Caco-2 (cell line): Measurements from ENCODE around the gene NPTXR. TPM values are rescaled to one million over a fixed set of nuclear protein-coding genes. Genes with fewer than 3 reads are reported as not detected.

Experiments used
- BruUV-seq: library from RNA; stranded (reverse); fragments of 400-500 nt; replicated peaks from 2 replicates; lab custom pipeline; 2021; lab: Mats Ljungman, UMichigan
- CTCF ChIA-PET: fragments of 300-600 bp; sonication (Branson Sonifier 250); formaldehyde crosslinking; loops from one replicate; lab custom pipeline; 2022; ENCODE audit warnings: antibody characterized with exemption; lab: Charles Lee
- POLR2A ChIA-PET: fragments of 300-600 bp; sonication (Branson Sonifier 250); formaldehyde crosslinking; loops from one replicate; lab custom pipeline; 2022; ENCODE audit warnings: antibody characterized with exemption; lab: Charles Lee
- DNase-seq, 2 experiments: peaks; one replicate each; pipeline versions ENCODE4 v3.0.0 to v3.0.0-alpha.2; 2020 to 2022
- H3K27me3 ChIP-seq: replicated peaks from 2 replicates; pipeline ENCODE4 v1.6.0; 2011; ENCODE audit warnings: low read length; ENCODE audit not compliant: control insufficient read depth, insufficient read depth
- H3K36me3 ChIP-seq: 2 replicates; pipeline ENCODE4 v1.5.1; 2011; ENCODE audit warnings: low read length; ENCODE audit not compliant: control insufficient read depth, insufficient read depth
- H3K4me1 ChIP-seq: fragments of 250-450 bp; sonication (Bioruptor Pico); 2 replicates; pipeline ENCODE4 v1.5.1; 2020; ENCODE audit warnings: mild to moderate bottlenecking
- H3K4me3 ChIP-seq: 2 replicates; pipeline ENCODE4 v1.5.1; 2011; ENCODE audit warnings: low read depth, mild to moderate bottlenecking, control low read depth, low read length
- H3K9me3 ChIP-seq: fragments of 250-450 bp; sonication (Bioruptor Pico); 2 replicates; pipeline ENCODE4 v1.5.1; 2020; ENCODE audit warnings: mild to moderate bottlenecking, moderate library complexity
- H3K27ac Mint-ChIP-seq: one replicate; pipeline ENCODE4 v1.8.0; 2022; ENCODE audit warnings: mixed read lengths; ENCODE audit not compliant: unreplicated experiment
- H3K27me3 Mint-ChIP-seq: one replicate; pipeline ENCODE4 v1.8.0; 2022; ENCODE audit warnings: mixed read lengths; ENCODE audit not compliant: insufficient read depth, unreplicated experiment
- H3K36me3 Mint-ChIP-seq: one replicate; pipeline ENCODE4 v1.8.0; 2022; ENCODE audit warnings: mild to moderate bottlenecking, mixed read lengths; ENCODE audit not compliant: insufficient read depth, unreplicated experiment
- H3K4me1 Mint-ChIP-seq: one replicate; pipeline ENCODE4 v1.8.0; 2022; ENCODE audit warnings: low read depth, mixed read lengths; ENCODE audit not compliant: unreplicated experiment
- H3K4me3 Mint-ChIP-seq: one replicate; pipeline ENCODE4 v1.8.0; 2022; ENCODE audit warnings: mild to moderate bottlenecking, moderate library complexity, mixed read lengths; ENCODE audit not compliant: unreplicated experiment
- H3K9me3 Mint-ChIP-seq: one replicate; pipeline ENCODE4 v1.8.0; 2022; ENCODE audit warnings: mixed read lengths; ENCODE audit not compliant: unreplicated experiment
- intact Hi-C: fragments of 100-400 bp; cut with micrococcal nuclease; formaldehyde crosslinking; loops from one replicate; pipeline ENCODE4 v1.10.0; 2022; ENCODE audit not compliant: unreplicated experiment
- total RNA-seq: library from RNA; stranded (reverse); gene quantifications from 2 replicates; pipeline ENCODE4 v1.2.3, GENCODE V29; 2022
- TF ChIP-seq, protein P1 (sequence below), 2 experiments: fragments of 200-600 bp in 1 of 2; IDR thresholded peaks; 1 replicate in 1 of 2; 2 replicates in 1 of 2; pipeline versions ENCODE4 v1.5.1 to v1.8.0; 2011 to 2022; ENCODE audit warnings: antibody characterized with exemption in 1 of 2, control low read depth in 1 of 2, inconsistent platforms in 1 of 2, low read depth in 1 of 2, low read length in 1 of 2, mild to moderate bottlenecking in 1 of 2, moderate library complexity in 1 of 2; ENCODE audit not compliant: insufficient read depth in 1 of 2, severe bottlenecking in 1 of 2, unreplicated experiment in 1 of 2

The NPTXR gene
- total RNA-seq, 1 experiment from 2014 or later, result 16.4 TPM

DNA sequence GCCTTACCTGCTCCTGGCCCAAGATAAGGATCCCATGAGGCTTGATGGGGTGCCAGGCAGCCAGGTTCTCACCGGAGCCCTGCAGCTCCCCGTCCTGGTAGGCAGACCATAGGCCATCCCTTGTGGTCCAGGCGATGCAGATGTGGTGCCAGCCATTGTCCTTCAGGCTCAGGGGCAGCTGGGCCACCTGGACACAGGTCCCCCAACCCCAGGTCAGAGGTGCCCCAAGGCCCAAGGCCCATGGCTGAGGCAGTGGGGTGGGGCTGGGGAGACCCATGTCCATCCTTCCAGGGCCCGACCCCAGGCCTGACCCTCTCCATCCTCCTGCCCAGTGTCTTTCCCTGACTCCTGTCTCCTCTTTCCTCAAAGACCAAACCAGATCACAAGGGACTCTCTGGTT is 20.8 kb downstream of the NPTXR start:
- Mint-ChIP-seq H3K27ac (no peak overlapping the region), H3K27me3 (no peaks in the 10 kb centered on the region), H3K9me3 (no peaks in the 10 kb centered on the region), H3K4me3 (no peak overlapping the region), H3K4me1 (no peaks in the 10 kb centered on the region), H3K36me3 (no peaks in the 10 kb centered on the region)
- H3K4me3 ChIP-seq, result no peak overlapping the region
- H3K4me1 ChIP-seq, result no peaks in the 10 kb centered on the region
- POLR2A ChIA-PET, result no interaction called here
- no peaks in the 10 kb centered on the region; the same call in 1 of the 2 replicates for H3K36me3 ChIP-seq
- intact Hi-C loops, result no loop called here
- BruUV-seq, result no TSS peak
- DNase-seq, result no peak
- CTCF ChIA-PET, result no interaction called here
- no peaks in the 10 kb centered on the region for H3K27me3 ChIP-seq
- H3K9me3 ChIP-seq, result no peaks in the 10 kb centered on the region
- TF ChIP-seq, protein P1, sequence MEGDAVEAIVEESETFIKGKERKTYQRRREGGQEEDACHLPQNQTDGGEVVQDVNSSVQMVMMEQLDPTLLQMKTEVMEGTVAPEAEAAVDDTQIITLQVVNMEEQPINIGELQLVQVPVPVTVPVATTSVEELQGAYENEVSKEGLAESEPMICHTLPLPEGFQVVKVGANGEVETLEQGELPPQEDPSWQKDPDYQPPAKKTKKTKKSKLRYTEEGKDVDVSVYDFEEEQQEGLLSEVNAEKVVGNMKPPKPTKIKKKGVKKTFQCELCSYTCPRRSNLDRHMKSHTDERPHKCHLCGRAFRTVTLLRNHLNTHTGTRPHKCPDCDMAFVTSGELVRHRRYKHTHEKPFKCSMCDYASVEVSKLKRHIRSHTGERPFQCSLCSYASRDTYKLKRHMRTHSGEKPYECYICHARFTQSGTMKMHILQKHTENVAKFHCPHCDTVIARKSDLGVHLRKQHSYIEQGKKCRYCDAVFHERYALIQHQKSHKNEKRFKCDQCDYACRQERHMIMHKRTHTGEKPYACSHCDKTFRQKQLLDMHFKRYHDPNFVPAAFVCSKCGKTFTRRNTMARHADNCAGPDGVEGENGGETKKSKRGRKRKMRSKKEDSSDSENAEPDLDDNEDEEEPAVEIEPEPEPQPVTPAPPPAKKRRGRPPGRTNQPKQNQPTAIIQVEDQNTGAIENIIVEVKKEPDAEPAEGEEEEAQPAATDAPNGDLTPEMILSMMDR (IDR thresholded peaks at IDR 0.05; ENCODE audit: insufficient read depth in 1 of 2, low read depth in 1 of 2, low read length in 1 of 2, severe bottlenecking in 1 of 2, unreplicated experiment in 1 of 2), result no peak

DNA sequence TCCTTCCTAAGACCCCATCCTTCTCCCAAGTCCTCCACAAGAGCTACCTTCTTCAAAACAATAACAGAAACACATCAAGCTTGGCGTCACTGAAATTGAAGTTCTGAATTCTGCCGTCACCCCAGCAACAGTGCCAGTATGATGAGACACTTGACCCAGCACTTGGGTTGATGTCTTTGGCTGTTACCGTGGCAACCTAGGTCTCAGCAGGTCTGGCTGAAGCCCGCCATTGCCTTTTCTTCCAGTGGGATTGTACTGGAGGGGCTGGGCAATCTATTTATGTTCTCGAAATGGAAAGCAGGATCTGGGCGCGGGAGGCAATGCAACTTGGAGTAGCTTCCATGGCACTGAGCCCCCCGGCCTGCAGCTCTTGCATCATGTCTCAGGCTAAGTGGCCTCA is 23.8 kb downstream of the NPTXR start:
- H3K9me3 ChIP-seq, result no peaks in the 10 kb centered on the region
- intact Hi-C loops, result no loop called here
- H3K27me3 Mint-ChIP-seq, result peaks cover 12% of the 10 kb centered on the region
- no peaks in the 10 kb centered on the region for H3K4me1 ChIP-seq
- H3K36me3 Mint-ChIP-seq, result no peaks in the 10 kb centered on the region
- H3K4me1 Mint-ChIP-seq, result no peaks in the 10 kb centered on the region
- no peaks in the 10 kb centered on the region for H3K27me3 ChIP-seq
- ChIA-PET POLR2A (no interaction called here), CTCF (no interaction called here)
- BruUV-seq, result no TSS peak
- H3K9me3 Mint-ChIP-seq, result no peaks in the 10 kb centered on the region
- no peak for DNase-seq
- no peak overlapping the region for H3K4me3 Mint-ChIP-seq
- H3K36me3 ChIP-seq, result no peaks in the 10 kb centered on the region; the same call in 1 of the 2 replicates
- H3K27ac Mint-ChIP-seq, result no peak overlapping the region
- no peak overlapping the region for H3K4me3 ChIP-seq
- TF ChIP-seq, protein P1 (IDR thresholded peaks at IDR 0.05; ENCODE audit: insufficient read depth in 1 of 2, low read depth in 1 of 2, low read length in 1 of 2, severe bottlenecking in 1 of 2, unreplicated experiment in 1 of 2), result no peak

DNA sequence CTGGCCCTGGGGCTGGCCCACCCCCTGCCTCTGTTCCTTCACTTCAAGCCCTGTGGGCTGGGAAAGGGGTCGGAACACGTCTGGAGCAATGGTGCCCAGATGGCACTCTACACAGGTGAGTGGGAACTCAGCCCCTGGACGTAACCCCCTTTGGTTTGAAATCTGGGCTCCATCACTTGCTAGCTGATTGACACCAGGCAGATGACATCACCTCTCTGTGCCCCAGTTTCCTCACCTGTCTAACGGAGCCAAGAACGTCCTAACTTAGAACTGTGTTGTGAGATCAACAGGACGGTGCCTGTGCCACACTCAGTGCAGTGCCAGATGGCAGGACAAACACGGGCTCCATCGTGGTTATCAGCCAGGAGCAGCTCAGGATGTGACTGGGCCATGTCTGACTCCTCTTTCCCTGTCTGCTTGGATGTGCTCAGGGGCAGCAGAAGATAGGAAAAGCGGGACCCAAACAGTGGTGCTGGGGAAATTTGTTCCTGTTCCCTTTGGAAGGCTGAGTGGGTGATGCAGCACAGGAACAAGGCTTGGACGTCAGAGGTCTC is 24.4 kb downstream of the NPTXR start:
- Histone ChIP-seq H3K4me3 (no peak overlapping the region), H3K36me3 (no peaks in the 10 kb centered on the region), H3K27me3 (no peaks in the 10 kb centered on the region), H3K9me3 (no peaks in the 10 kb centered on the region), H3K4me1 (no peaks in the 10 kb centered on the region)
- H3K4me3 Mint-ChIP-seq, result no peak overlapping the region
- no peaks in the 10 kb centered on the region for H3K9me3 Mint-ChIP-seq
- ChIA-PET CTCF (no interaction called here), POLR2A (no interaction called here)
- H3K27me3 Mint-ChIP-seq, result peaks cover 17% of the 10 kb centered on the region
- intact Hi-C loops, result no loop called here
- no peak overlapping the region for H3K27ac Mint-ChIP-seq
- H3K4me1 Mint-ChIP-seq, result no peaks in the 10 kb centered on the region
- BruUV-seq, result no TSS peak
- H3K36me3 Mint-ChIP-seq, result no peaks in the 10 kb centered on the region
- TF ChIP-seq, protein P1 (IDR thresholded peaks at IDR 0.05; ENCODE audit: insufficient read depth in 1 of 2, low read depth in 1 of 2, low read length in 1 of 2, severe bottlenecking in 1 of 2, unreplicated experiment in 1 of 2), result no peak
- DNase-seq, result no peak
